HepG2 (cell line): Measurements from ENCODE around the gene SLC25A22. TPM values are rescaled to one million over a fixed set of nuclear protein-coding genes. Genes with fewer than 3 reads are reported as not detected.

ENCODE experiments used
- CAMTA2 ChIP-seq: sonication (generic); formaldehyde crosslinking; IDR thresholded peaks from 2 replicates; pipeline ENCODE4 v1.4.0; 2020; ENCODE audit warnings: mild to moderate bottlenecking, missing genetic modification reagents, borderline replicate concordance
- CREB3 ChIP-seq: sonication (generic); formaldehyde crosslinking; IDR thresholded peaks from 2 replicates; pipeline ENCODE4 v1.5.0; 2020; ENCODE audit warnings: missing genetic modification reagents
- CTCF ChIP-seq: sonication (generic); formaldehyde crosslinking; IDR thresholded peaks from 2 replicates; pipeline ENCODE4 v1.5.0; 2020; ENCODE audit warnings: mild to moderate bottlenecking, missing genetic modification reagents, moderate library complexity
- HDAC1 ChIP-seq: sonication (generic); formaldehyde crosslinking; IDR thresholded peaks from 2 replicates; pipeline ENCODE4 v1.5.1; 2020; ENCODE audit warnings: mild to moderate bottlenecking, missing genetic modification reagents
- LCORL ChIP-seq, 2 experiments: fragments of 450-650 bp in 1 of 2; sonication (generic) in 1 of 2; formaldehyde crosslinking in 1 of 2; IDR thresholded peaks; 2 replicates each; pipeline versions ENCODE4 v1.5.0 to v1.6.1; 2017 to 2020; ENCODE audit warnings: antibody characterized with exemption in 1 of 2, missing genetic modification reagents in 1 of 2
- MIER2 ChIP-seq: IDR thresholded peaks from 2 replicates; pipeline ENCODE4 v1.6.1; 2016; ENCODE audit warnings: missing biosample characterization, missing genetic modification reagents
- SUZ12 ChIP-seq: fragments of 150-350 bp; IDR thresholded peaks from 2 replicates; pipeline ENCODE4 v1.6.1; 2014; ENCODE audit warnings: low read depth, low read length
- TBX2 ChIP-seq: sonication (generic); formaldehyde crosslinking; IDR thresholded peaks from 2 replicates; pipeline ENCODE4 v1.5.0; 2020; ENCODE audit warnings: missing genetic modification reagents, mild to moderate bottlenecking, borderline replicate concordance
- TEF ChIP-seq: sonication (generic); formaldehyde crosslinking; IDR thresholded peaks from 2 replicates; pipeline ENCODE4 v1.5.0; 2020; ENCODE audit warnings: missing genetic modification reagents
- ZBTB43 ChIP-seq: sonication (generic); formaldehyde crosslinking; conservative IDR thresholded peaks from 2 replicates; pipeline ENCODE4 v1.4.0; 2020; ENCODE audit warnings: missing genetic modification reagents
- ZFYVE20 ChIP-seq: sonication (generic); formaldehyde crosslinking; IDR thresholded peaks from 2 replicates; pipeline ENCODE4 v1.8.0; 2023; ENCODE audit warnings: low read depth, mild to moderate bottlenecking, moderate library complexity, missing genetic modification reagents, borderline replicate concordance
- ZNF724P ChIP-seq: sonication (generic); formaldehyde crosslinking; IDR thresholded peaks from 2 replicates; pipeline ENCODE4 v1.8.0; 2022; ENCODE audit warnings: missing genetic modification reagents, borderline replicate concordance
- ZNF776 ChIP-seq: sonication (generic); formaldehyde crosslinking; IDR thresholded peaks from 2 replicates; pipeline ENCODE4 v1.4.0; 2020; ENCODE audit warnings: mild to moderate bottlenecking, missing genetic modification reagents
- ZSCAN29 ChIP-seq: sonication (generic); formaldehyde crosslinking; conservative IDR thresholded peaks from 2 replicates; pipeline ENCODE4 v1.4.0; 2020; ENCODE audit warnings: mild to moderate bottlenecking, missing genetic modification reagents
- polyA plus RNA-seq, 8 experiments: library from polyadenylated mRNA; depleted of rRNA in 3 of 8; stranded (reverse) in 7 of 8; unstranded in 1 of 8; fragments of >200 nt; fragmentation: Illumina TruSeq in 4 of 8; extraction: Trizol in 4 of 8; gene quantifications; 2 replicates each; pipeline versions ENCODE4 v1.2.1 to v1.2.3, GENCODE V29; 2011 to 2016; ENCODE audit warnings: low read depth in 4 of 8, missing spikeins in 1 of 8, mixed read lengths in 1 of 8; ENCODE audit not compliant: insufficient read depth in 1 of 8
- total RNA-seq, 5 experiments: library from RNA; depleted of rRNA; stranded (reverse); fragments of >200 nt; fragmentation: Illumina TruSeq; extraction: Trizol; gene quantifications; 2 replicates each; pipeline ENCODE4 v1.2.3, GENCODE V29; 2016; ENCODE audit warnings: low read depth in 1 of 5
- TF ChIP-seq, protein P1 (sequence below): sonication (generic); formaldehyde crosslinking; IDR thresholded peaks from 2 replicates; pipeline ENCODE4 v1.4.0; 2020; ENCODE audit warnings: missing genetic modification reagents, borderline replicate concordance
- TF ChIP-seq, protein P2 (sequence below): sonication (generic); formaldehyde crosslinking; IDR thresholded peaks from 2 replicates; pipeline ENCODE4 v1.4.0; 2020; ENCODE audit warnings: missing genetic modification reagents

The SLC25A22 gene
- total and polyA plus RNA-seq, 2 of the 13 experiments (the other 11 are each of a cell fraction or from before 2014, with no cell fraction given): 12.4 to 19.2 TPM

DNA sequence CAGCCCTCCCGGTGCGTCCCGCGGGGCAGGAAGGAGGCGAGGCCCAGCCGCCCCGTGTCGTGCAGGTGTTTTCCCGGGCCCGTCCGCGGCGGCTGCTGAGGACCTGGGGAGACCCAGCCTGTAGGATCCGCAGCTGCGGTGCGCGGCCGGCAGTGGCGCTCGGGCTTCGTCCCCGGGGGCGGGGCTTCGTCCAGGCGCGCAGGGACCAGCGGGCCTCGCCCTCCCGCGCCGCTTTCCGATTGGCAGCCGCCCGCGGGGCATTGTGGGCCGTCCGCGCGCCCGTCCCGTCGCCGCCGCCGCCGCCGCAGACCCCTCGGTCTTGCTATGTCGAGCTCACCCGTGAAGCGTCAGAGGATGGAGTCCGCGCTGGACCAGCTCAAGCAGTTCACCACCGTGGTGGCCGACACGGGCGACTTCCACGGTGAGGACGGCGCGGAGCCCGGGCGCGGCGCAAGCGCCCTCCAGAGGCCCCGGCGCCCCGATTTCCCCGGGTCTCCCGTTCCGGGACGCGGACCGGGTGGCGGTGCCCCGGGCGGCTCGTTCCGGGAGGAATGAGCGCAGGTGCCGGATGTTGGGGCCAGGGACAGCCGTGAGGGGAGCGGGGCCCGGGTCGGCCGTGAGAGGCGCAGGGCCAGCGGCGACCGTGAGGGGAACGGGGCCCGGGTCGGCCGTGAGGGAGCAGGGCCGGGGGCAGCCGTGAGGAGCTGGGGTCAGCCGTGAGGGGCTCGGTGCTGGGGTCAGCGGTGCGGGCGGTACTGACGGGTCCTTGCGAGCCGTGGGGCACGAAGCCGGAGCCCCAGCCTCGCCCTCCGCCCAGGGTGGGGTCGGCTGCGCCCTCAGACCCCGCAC is 50.7 kb downstream of the SLC25A22 start, which contains the start of gene TALDO1 (continued):
- TF ChIP-seq ZBTB43 (CRISPR knock-in tag) (no peak), CAMTA2 (CRISPR knock-in tag) (peak; percentile 37; the same call in 1 of the 2 replicates), ZSCAN29 (CRISPR knock-in tag) (0 out of 2 replicates have a peak, but pooled peaks have one; percentile 53), LCORL (IDR thresholded peaks at IDR 0.05) (no peak), LCORL (CRISPR knock-in tag; IDR thresholded peaks at IDR 0.05) (0 out of 2 replicates have a peak, but pooled peaks have one; percentile 9), HDAC1 (CRISPR knock-in tag) (peak; percentile 78), TEF (no peak), ZNF724P (CRISPR knock-in tag) (peak; percentile 73), TBX2 (CRISPR knock-in tag) (peak; percentile 71), CREB3 (peak; percentile 10; the same call in 1 of the 2 replicates), MIER2 (CRISPR knock-in tag) (no peak), CTCF (CRISPR knock-in tag) (peak; percentile 47; the same call in 1 of the 2 replicates), ZNF776 (CRISPR knock-in tag) (peak; percentile 95), ZFYVE20 (peak; percentile 25; the same call in 1 of the 2 replicates), SUZ12 (peak; percentile 22; the same call in 1 of the 2 replicates)
- TF ChIP-seq, protein P1, sequence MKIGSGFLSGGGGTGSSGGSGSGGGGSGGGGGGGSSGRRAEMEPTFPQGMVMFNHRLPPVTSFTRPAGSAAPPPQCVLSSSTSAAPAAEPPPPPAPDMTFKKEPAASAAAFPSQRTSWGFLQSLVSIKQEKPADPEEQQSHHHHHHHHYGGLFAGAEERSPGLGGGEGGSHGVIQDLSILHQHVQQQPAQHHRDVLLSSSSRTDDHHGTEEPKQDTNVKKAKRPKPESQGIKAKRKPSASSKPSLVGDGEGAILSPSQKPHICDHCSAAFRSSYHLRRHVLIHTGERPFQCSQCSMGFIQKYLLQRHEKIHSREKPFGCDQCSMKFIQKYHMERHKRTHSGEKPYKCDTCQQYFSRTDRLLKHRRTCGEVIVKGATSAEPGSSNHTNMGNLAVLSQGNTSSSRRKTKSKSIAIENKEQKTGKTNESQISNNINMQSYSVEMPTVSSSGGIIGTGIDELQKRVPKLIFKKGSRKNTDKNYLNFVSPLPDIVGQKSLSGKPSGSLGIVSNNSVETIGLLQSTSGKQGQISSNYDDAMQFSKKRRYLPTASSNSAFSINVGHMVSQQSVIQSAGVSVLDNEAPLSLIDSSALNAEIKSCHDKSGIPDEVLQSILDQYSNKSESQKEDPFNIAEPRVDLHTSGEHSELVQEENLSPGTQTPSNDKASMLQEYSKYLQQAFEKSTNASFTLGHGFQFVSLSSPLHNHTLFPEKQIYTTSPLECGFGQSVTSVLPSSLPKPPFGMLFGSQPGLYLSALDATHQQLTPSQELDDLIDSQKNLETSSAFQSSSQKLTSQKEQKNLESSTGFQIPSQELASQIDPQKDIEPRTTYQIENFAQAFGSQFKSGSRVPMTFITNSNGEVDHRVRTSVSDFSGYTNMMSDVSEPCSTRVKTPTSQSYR (CRISPR knock-in tag): no peak
- TF ChIP-seq, protein P2, sequence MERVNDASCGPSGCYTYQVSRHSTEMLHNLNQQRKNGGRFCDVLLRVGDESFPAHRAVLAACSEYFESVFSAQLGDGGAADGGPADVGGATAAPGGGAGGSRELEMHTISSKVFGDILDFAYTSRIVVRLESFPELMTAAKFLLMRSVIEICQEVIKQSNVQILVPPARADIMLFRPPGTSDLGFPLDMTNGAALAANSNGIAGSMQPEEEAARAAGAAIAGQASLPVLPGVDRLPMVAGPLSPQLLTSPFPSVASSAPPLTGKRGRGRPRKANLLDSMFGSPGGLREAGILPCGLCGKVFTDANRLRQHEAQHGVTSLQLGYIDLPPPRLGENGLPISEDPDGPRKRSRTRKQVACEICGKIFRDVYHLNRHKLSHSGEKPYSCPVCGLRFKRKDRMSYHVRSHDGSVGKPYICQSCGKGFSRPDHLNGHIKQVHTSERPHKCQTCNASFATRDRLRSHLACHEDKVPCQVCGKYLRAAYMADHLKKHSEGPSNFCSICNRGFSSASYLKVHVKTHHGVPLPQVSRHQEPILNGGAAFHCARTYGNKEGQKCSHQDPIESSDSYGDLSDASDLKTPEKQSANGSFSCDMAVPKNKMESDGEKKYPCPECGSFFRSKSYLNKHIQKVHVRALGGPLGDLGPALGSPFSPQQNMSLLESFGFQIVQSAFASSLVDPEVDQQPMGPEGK: peak; percentile 55; the same call in 1 of the 2 replicates
